Spleen (tissue), 7 donors: ENCODE data around the gene NKD1.

Experiments
- CTCF ChIP-seq, 11 experiments: fragments of 200-600 bp in 7 of 11; fragments of 450-650 bp in 4 of 11; sonication (generic) in 4 of 11; IDR thresholded peaks in 8 of 11; conservative IDR thresholded peaks in 3 of 11; 1 replicate in 7 of 11; 2 replicates in 4 of 11; pipeline versions ENCODE4 v1.4.0 to v1.8.0; 2016 to 2021; ENCODE audit warnings: antibody characterized with exemption in 11 of 11, inconsistent platforms in 4 of 11, mild to moderate bottlenecking in 1 of 11
- POLR2A ChIP-seq, 3 donors: fragments of 450-650 bp; IDR thresholded peaks; one replicate each; pipeline ENCODE4 v1.5.1; 2017; ENCODE audit warnings: antibody characterized with exemption in 3 of 3, mild to moderate bottlenecking in 1 of 3
- POLR2AphosphoS5 ChIP-seq, 3 donors: sonication (generic); formaldehyde crosslinking; IDR thresholded peaks; one replicate each; pipeline ENCODE4 v1.5.1; 2017; ENCODE audit warnings: antibody characterized with exemption in 3 of 3
- donor health status: DM: no; HTN: no; CAD: no; lungs with moderate emphysema.
- donor health status: DM: no; HTN: no; CAD: no.
- donor health status: DM: no; HTN: no; CAD: no.

- TF ChIP-seq CTCF (IDR thresholded peaks at IDR 0.05 in 8 of 11, conservative IDR thresholded peaks at IDR 0.05 in 3 of 11) = peak in 8 of 11 experiments; percentile 4 to 67 (median 50)
- TF ChIP-seq POLR2A (IDR thresholded peaks at IDR 0.05) = no peak
- peak in 1 of 3 donors; percentile 9 for TF ChIP-seq POLR2AphosphoS5 (IDR thresholded peaks at IDR 0.05)
Observed at GRCh38 chr16:50677351-50677750, 129.2 kb downstream of the NKD1 start.
